HepG2 (cell line): ENCODE data around the gene MBLAC2. TPM values are rescaled to one million over a fixed set of nuclear protein-coding genes. Genes with fewer than 3 reads are reported as not detected.

Source experiments
- ATAC-seq: fragments of 200-7000 bp; cut with Tn5 transposase; 3 replicates; pipeline ENCODE4 v1.9.1; 2020; ENCODE audit warnings: mild to moderate bottlenecking, moderate library complexity
- BruUV-seq: library from RNA; stranded (reverse); fragments of 400-500 nt; replicated peaks from 2 replicates; lab custom pipeline; 2021; lab: Mats Ljungman, UMichigan
- CTCF ChIA-PET: fragments of 300-600 bp; formaldehyde crosslinking; extraction: SDS; loops from one replicate; lab custom pipeline; 2021; ENCODE audit warnings: low total read pairs, inconsistent platforms, low intra/inter-chr PET ratio; lab: Yijun Ruan, JAX
- POLR2A ChIA-PET: fragments of 350-600 bp; sonication (Branson Sonifier 250); formaldehyde crosslinking; loops from one replicate; lab custom pipeline; 2020; ENCODE audit warnings: antibody characterized with exemption, inconsistent platforms; lab: Yijun Ruan, JAX
- DNase-seq: peaks from one replicate; pipeline ENCODE4 v3.0.0-alpha.2; 2015; ENCODE audit warnings: low spot score
- FAIRE-seq: peaks from 3 replicates; lab custom pipeline; 2011; peaks lifted over from hg19 to GRCh38; lab: Jason Lieb, UNC
- H2AFZ ChIP-seq: one replicate; pipeline ENCODE4 v1.6.1; 2011; ENCODE audit warnings: low read length, inconsistent platforms
- H3K27ac ChIP-seq: fragments of 300-600 bp; 3 replicates; pipeline ENCODE4 v1.8.0; 2011; ENCODE audit warnings: mixed run types, mild to moderate bottlenecking, mixed read lengths, low read length, inconsistent platforms; ENCODE audit not compliant: insufficient read depth; ENCODE audit errors: extremely low read length
- H3K27me3 ChIP-seq, 2 experiments: fragments of 200-600 bp in 1 of 2; 2 replicates in 1 of 2; 3 replicates in 1 of 2; pipeline versions ENCODE4 v1.6.0 to v1.8.0; 2011; ENCODE audit warnings: low read length in 2 of 2, mild to moderate bottlenecking in 2 of 2, moderate library complexity in 2 of 2, inconsistent platforms in 1 of 2; ENCODE audit not compliant: insufficient read depth in 2 of 2, control insufficient read depth in 1 of 2
- H3K36me3 ChIP-seq, 2 experiments: fragments of 200-600 bp in 1 of 2; replicated peaks in 1 of 2; 2 replicates in 1 of 2; 3 replicates in 1 of 2; pipeline versions ENCODE4 v1.5.1 to v1.8.0; 2011; ENCODE audit warnings: low read length in 2 of 2, inconsistent platforms in 1 of 2; ENCODE audit not compliant: insufficient read depth in 2 of 2, control insufficient read depth in 1 of 2
- H3K4me1 ChIP-seq: 2 replicates; pipeline ENCODE4 v1.5.1; 2012; ENCODE audit warnings: low read length, inconsistent platforms; ENCODE audit not compliant: insufficient read depth
- H3K4me2 ChIP-seq: 2 replicates; pipeline ENCODE4 v1.6.0; 2011; ENCODE audit warnings: low read depth, low read length, inconsistent platforms
- H3K4me3 ChIP-seq, 3 experiments: fragments of 200-600 bp in 1 of 3; sonication (generic), shearing (Covaris generic) in 1 of 3; replicated peaks in 1 of 3; 2 replicates each; pipeline ENCODE4 v1.5.1; 2011 to 2016; ENCODE audit warnings: low read length in 3 of 3, inconsistent platforms in 2 of 3, low read depth in 2 of 3, mild to moderate bottlenecking in 2 of 3, control low read depth in 1 of 3, mixed read lengths in 1 of 3; ENCODE audit not compliant: insufficient read depth in 1 of 3
- H3K79me2 ChIP-seq: one replicate; pipeline ENCODE4 v1.6.1; 2011; ENCODE audit warnings: low read length, inconsistent platforms; ENCODE audit not compliant: insufficient read depth
- H3K9ac ChIP-seq: 2 replicates; pipeline ENCODE4 v1.6.0; 2011; ENCODE audit warnings: mild to moderate bottlenecking, low read depth, low read length, inconsistent platforms; ENCODE audit not compliant: insufficient read depth
- H3K9me3 ChIP-seq: 2 replicates; pipeline ENCODE4 v1.5.1; 2012; ENCODE audit warnings: mild to moderate bottlenecking, low read length
- H4K20me1 ChIP-seq: 2 replicates; pipeline ENCODE4 v1.6.0; 2011; ENCODE audit warnings: inconsistent platforms, mild to moderate bottlenecking, low read length, moderate library complexity; ENCODE audit not compliant: insufficient read depth
- ARNT2 ChIP-seq: sonication (generic); formaldehyde crosslinking; IDR thresholded peaks from 2 replicates; pipeline ENCODE4 v1.8.0; 2022; ENCODE audit warnings: mild to moderate bottlenecking, low read depth, missing genetic modification reagents, moderate library complexity
- BATF2 ChIP-seq: sonication (generic); formaldehyde crosslinking; IDR thresholded peaks from 2 replicates; pipeline ENCODE4 v1.8.0; 2022; ENCODE audit warnings: mild to moderate bottlenecking, missing genetic modification reagents, moderate library complexity
- BHLHE40 ChIP-seq: IDR thresholded peaks from 2 replicates; pipeline ENCODE4 v1.6.1; 2011; ENCODE audit warnings: low read length, improper control_type of control experiment
- DNMT3B ChIP-seq: conservative IDR thresholded peaks from 2 replicates; pipeline ENCODE4 v1.6.1; 2016; ENCODE audit warnings: missing biosample characterization, control low read depth
- HMGA1 ChIP-seq: sonication (generic); formaldehyde crosslinking; conservative IDR thresholded peaks from 2 replicates; pipeline ENCODE4 v1.4.0; 2020; ENCODE audit warnings: missing genetic modification reagents
- RFX3 ChIP-seq: IDR thresholded peaks from 2 replicates; pipeline ENCODE4 v1.6.1; 2016; ENCODE audit warnings: missing biosample characterization, missing genetic modification reagents
- SATB2 ChIP-seq: sonication (generic); formaldehyde crosslinking; IDR thresholded peaks from 2 replicates; pipeline ENCODE4 v1.5.0; 2020; ENCODE audit warnings: missing genetic modification reagents
- SOX6 ChIP-seq, 2 experiments: fragments of 450-650 bp in 1 of 2; sonication (generic) in 1 of 2; formaldehyde crosslinking in 1 of 2; IDR thresholded peaks; 2 replicates each; pipeline versions ENCODE4 v1.4.0 to v1.6.1; 2017 to 2020; ENCODE audit warnings: antibody characterized with exemption in 1 of 2, mild to moderate bottlenecking in 1 of 2, missing genetic modification reagents in 1 of 2
- TOPORS ChIP-seq: sonication (generic); formaldehyde crosslinking; IDR thresholded peaks from 2 replicates; pipeline ENCODE4 v1.8.0; 2023; ENCODE audit warnings: mild to moderate bottlenecking, missing genetic modification reagents
- ZC3H4 ChIP-seq: sonication (generic); formaldehyde crosslinking; IDR thresholded peaks from 2 replicates; pipeline ENCODE4 v1.4.0; 2020; ENCODE audit warnings: missing genetic modification reagents, borderline replicate concordance
- ZNF276 ChIP-seq: sonication (generic); formaldehyde crosslinking; IDR thresholded peaks from 2 replicates; pipeline ENCODE4 v1.4.0; 2020; ENCODE audit warnings: mild to moderate bottlenecking, low read depth, missing genetic modification reagents
- ZNF552 ChIP-seq: sonication (generic); formaldehyde crosslinking; IDR thresholded peaks from 2 replicates; pipeline ENCODE4 v1.9.0; 2022; ENCODE audit warnings: missing genetic modification reagents, mild to moderate bottlenecking, borderline replicate concordance
- ZNF556 ChIP-seq: sonication (generic); formaldehyde crosslinking; IDR thresholded peaks from 2 replicates; pipeline ENCODE4 v1.4.0; 2020; ENCODE audit warnings: mild to moderate bottlenecking, missing genetic modification reagents, borderline replicate concordance
- ZNF605 ChIP-seq: sonication (generic); formaldehyde crosslinking; IDR thresholded peaks from 2 replicates; pipeline ENCODE4 v1.8.0; 2022; ENCODE audit warnings: mild to moderate bottlenecking, missing genetic modification reagents
- ZSCAN20 ChIP-seq: sonication (generic); formaldehyde crosslinking; IDR thresholded peaks from 2 replicates; pipeline ENCODE4 v1.4.0; 2020; ENCODE audit warnings: missing genetic modification reagents, mild to moderate bottlenecking, borderline replicate concordance
- WGBS: methylation state at CpG from one replicate; pipeline ENCODE4 v1.1.6; 2017; ENCODE audit warnings: low lambda C conversion rate; 5-methylcytosine and 5-hydroxymethylcytosine counted together
- in situ Hi-C: cut with HindIII; loops from 2 replicates; pipeline ENCODE4 v1.10.0; 2017; ENCODE audit warnings: low pct_unique_long_range_greater_than_20kb; ENCODE audit not compliant: extremely low pct_ligation_motif_present
- intact Hi-C: fragments of 100-400 bp; cut with micrococcal nuclease; formaldehyde crosslinking; loops from one replicate; pipeline ENCODE4 v1.10.0; 2022; ENCODE audit not compliant: unreplicated experiment
- polyA plus RNA-seq, 8 experiments: library from polyadenylated mRNA; depleted of rRNA in 3 of 8; stranded (reverse) in 7 of 8; unstranded in 1 of 8; fragments of >200 nt; fragmentation: Illumina TruSeq in 4 of 8; extraction: Trizol in 4 of 8; gene quantifications; 2 replicates each; pipeline versions ENCODE4 v1.2.1 to v1.2.3, GENCODE V29; 2011 to 2016; ENCODE audit warnings: low read depth in 4 of 8, missing spikeins in 1 of 8, mixed read lengths in 1 of 8; ENCODE audit not compliant: insufficient read depth in 1 of 8
- total RNA-seq, 5 experiments: library from RNA; depleted of rRNA; stranded (reverse); fragments of >200 nt; fragmentation: Illumina TruSeq; extraction: Trizol; gene quantifications; 2 replicates each; pipeline ENCODE4 v1.2.3, GENCODE V29; 2016; ENCODE audit warnings: low read depth in 1 of 5
- TF ChIP-seq, protein P1 (sequence below): IDR thresholded peaks from 2 replicates; pipeline ENCODE4 v1.6.1; 2016; ENCODE audit warnings: low read depth
- TF ChIP-seq, protein P2 (sequence below): sonication (generic); formaldehyde crosslinking; IDR thresholded peaks from 2 replicates; pipeline ENCODE4 v1.5.0; 2020; ENCODE audit warnings: missing genetic modification reagents, mild to moderate bottlenecking, borderline replicate concordance
- TF ChIP-seq, protein P3 (sequence below): sonication (generic); formaldehyde crosslinking; IDR thresholded peaks from 2 replicates; pipeline ENCODE4 v1.8.1; 2023; ENCODE audit warnings: mild to moderate bottlenecking, inconsistent platforms, moderate library complexity, missing genetic modification reagents, borderline replicate concordance
- TF ChIP-seq, protein P4 (sequence below): sonication (generic); formaldehyde crosslinking; IDR thresholded peaks from 2 replicates; pipeline ENCODE4 v1.5.0; 2020; ENCODE audit warnings: missing genetic modification reagents

The MBLAC2 gene
- total and polyA plus RNA-seq, 2 of the 13 experiments (the other 11 are each of a cell fraction or from before 2014, with no cell fraction given), result 2.9 to 4.1 TPM

- no peaks in the 10 kb centered on the region for H4K20me1 ChIP-seq
- intact Hi-C loops, result no loop called here
- no peaks in the 10 kb centered on the region for H3K27me3 ChIP-seq
- POLR2A ChIA-PET, result no interaction called here
- 94% methylated on average over 3 of the region's 3 CpGs for WGBS
- no peak overlapping the region for H2AFZ ChIP-seq
- no peaks in the 10 kb centered on the region for H3K9me3 ChIP-seq
- H3K9ac ChIP-seq, result no peak overlapping the region
- no peak overlapping the region for H3K4me2 ChIP-seq
- no peak overlapping the region for H3K4me3 ChIP-seq
- no peaks in the 10 kb centered on the region for H3K36me3 ChIP-seq
- ATAC-seq (no peak), FAIRE-seq (no peak), DNase-seq (no peak)
- peaks cover 15% of the 10 kb centered on the region for H3K79me2 ChIP-seq
- no TSS peak for BruUV-seq
- in situ Hi-C loops, result no loop called here
- no peak overlapping the region for H3K27ac ChIP-seq
- CTCF ChIA-PET, result no interaction called here
- peaks cover 37% of the 10 kb centered on the region for H3K4me1 ChIP-seq
- TF ChIP-seq SATB2 (CRISPR knock-in tag), result no peak
- no peak for TF ChIP-seq HMGA1 (CRISPR knock-in tag)
- no peak for TF ChIP-seq ZSCAN20 (CRISPR knock-in tag)
- TF ChIP-seq, protein P1, sequence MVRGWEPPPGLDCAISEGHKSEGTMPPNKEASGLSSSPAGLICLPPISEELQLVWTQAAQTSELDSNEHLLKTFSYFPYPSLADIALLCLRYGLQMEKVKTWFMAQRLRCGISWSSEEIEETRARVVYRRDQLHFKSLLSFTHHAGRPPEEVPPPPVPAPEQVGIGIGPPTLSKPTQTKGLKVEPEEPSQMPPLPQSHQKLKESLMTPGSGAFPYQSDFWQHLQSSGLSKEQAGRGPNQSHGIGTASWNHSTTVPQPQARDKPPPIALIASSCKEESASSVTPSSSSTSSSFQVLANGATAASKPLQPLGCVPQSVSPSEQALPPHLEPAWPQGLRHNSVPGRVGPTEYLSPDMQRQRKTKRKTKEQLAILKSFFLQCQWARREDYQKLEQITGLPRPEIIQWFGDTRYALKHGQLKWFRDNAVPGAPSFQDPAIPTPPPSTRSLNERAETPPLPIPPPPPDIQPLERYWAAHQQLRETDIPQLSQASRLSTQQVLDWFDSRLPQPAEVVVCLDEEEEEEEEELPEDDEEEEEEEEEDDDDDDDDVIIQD, result no peak
- TF ChIP-seq TOPORS (CRISPR knock-in tag), result no peak
- TF ChIP-seq RFX3 (CRISPR knock-in tag), result no peak
- TF ChIP-seq ZNF276 (CRISPR knock-in tag), result no peak
- TF ChIP-seq ZC3H4 (CRISPR knock-in tag), result no peak
- TF ChIP-seq, protein P2, sequence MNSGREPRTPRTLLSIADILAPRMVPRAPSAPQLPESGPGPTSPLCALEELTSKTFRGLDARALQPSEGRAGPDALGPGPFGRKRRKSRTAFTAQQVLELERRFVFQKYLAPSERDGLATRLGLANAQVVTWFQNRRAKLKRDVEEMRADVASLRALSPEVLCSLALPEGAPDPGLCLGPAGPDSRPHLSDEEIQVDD (CRISPR knock-in tag), result no peak
- TF ChIP-seq ZNF556 (CRISPR knock-in tag), result no peak
- no peak for TF ChIP-seq ZNF605 (CRISPR knock-in tag)
- TF ChIP-seq, protein P3, sequence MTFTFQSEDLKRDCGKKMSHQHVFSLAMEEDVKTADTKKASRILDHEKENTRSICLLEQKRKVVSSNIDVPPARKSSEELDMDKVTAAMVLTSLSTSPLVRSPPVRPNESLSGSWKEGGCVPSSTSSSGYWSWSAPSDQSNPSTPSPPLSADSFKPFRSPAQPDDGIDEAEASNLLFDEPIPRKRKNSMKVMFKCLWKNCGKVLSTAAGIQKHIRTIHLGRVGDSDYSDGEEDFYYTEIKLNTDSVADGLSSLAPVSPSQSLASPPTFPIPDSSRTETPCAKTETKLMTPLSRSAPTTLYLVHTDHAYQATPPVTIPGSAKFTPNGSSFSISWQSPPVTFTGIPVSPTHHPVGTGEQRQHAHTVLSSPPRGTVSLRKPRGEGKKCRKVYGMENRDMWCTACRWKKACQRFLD, result no peak
- no peak for TF ChIP-seq SOX6 (IDR thresholded peaks at IDR 0.05)
- TF ChIP-seq SOX6 (CRISPR knock-in tag; IDR thresholded peaks at IDR 0.05), result no peak
- no peak for TF ChIP-seq DNMT3B (CRISPR knock-in tag)
- no peak for TF ChIP-seq ZNF552 (CRISPR knock-in tag)
- TF ChIP-seq BHLHE40, result no peak
- TF ChIP-seq ARNT2 (CRISPR knock-in tag), result no peak
- TF ChIP-seq, protein P4, sequence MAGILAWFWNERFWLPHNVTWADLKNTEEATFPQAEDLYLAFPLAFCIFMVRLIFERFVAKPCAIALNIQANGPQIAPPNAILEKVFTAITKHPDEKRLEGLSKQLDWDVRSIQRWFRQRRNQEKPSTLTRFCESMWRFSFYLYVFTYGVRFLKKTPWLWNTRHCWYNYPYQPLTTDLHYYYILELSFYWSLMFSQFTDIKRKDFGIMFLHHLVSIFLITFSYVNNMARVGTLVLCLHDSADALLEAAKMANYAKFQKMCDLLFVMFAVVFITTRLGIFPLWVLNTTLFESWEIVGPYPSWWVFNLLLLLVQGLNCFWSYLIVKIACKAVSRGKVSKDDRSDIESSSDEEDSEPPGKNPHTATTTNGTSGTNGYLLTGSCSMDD (CRISPR knock-in tag), result no peak
- TF ChIP-seq BATF2, result no peak
Observed at GRCh38 chr5:90476391-90476790, 1.8 kb upstream of the MBLAC2 start.
